ENCODE measurements around the gene OR8B4.
"Not testable (repeated sequence)": the region's sequence is repeated elsewhere in the genome, so short reads cannot be mapped to it uniquely, and the experiment has no call there.

Gene OR8B4

DNA sequence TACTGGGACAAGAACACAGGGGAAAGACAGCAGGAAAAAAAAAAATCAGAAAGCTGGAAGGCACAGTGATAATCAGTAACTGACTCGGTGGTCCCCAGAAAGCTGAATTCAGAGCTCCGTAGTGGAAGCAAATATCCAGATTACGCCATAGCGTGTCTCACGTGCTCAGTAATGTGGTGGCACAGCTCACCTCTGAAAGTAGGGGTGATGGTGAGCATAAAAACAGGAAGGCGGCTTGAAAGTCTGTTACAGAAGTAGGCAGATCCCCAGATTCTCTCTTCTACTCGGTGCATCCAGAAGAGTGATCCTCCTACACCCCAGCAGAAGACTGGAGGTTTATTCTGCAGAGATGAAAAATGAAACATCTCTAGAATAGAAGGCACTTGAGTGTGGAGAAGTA is 14.8 kb downstream of the OR8B4 start:
- no peak for DNase-seq (ENCODE audit: low read depth in 2 of 3, low spot score in 1 of 3)

DNA sequence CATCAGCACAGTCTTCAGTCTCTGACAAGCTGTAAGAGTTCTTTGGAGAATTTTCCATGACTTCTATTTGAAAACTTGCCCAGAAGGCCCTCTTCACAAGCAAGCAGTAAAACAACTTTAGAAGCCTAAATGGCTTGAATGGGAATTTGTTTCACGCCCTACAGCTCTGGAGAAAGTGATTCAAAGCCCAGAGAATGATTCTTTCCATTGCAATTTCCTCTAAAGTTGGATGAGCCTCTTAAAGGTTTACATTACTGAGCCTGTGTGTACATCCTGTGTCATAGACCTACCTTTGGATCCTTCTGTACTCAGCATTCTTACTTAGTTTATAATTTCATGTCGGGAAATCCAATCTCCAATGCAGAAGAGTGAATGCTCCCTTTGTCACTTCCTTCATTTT is 19.1 kb downstream of the OR8B4 start:
- DNase-seq (ENCODE audit: low read depth in 2 of 3, low spot score in 1 of 3) = no peak

DNA sequence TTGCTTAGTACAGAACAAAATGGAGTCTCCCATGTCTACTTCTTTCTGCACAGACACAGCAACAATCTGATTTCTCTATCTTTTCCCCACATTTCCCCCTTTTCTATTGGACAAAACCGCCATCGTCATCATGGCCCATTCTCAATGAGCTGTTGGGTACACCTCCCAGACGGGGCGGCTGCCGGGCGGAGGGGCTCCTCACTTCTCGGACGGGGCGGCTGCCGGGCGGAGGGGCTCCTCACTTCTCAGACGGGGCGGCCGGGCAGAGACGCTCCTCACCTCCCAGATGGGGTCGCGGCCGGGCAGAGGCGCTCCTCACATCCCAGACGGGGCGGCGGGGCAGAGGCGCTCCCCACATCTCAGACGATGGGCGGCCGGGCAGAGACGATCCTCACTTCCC is 21.5 kb downstream of the OR8B4 start:
- DNase-seq (ENCODE audit: low read depth in 2 of 3, low spot score in 1 of 3) = not testable (repeated sequence)

DNA sequence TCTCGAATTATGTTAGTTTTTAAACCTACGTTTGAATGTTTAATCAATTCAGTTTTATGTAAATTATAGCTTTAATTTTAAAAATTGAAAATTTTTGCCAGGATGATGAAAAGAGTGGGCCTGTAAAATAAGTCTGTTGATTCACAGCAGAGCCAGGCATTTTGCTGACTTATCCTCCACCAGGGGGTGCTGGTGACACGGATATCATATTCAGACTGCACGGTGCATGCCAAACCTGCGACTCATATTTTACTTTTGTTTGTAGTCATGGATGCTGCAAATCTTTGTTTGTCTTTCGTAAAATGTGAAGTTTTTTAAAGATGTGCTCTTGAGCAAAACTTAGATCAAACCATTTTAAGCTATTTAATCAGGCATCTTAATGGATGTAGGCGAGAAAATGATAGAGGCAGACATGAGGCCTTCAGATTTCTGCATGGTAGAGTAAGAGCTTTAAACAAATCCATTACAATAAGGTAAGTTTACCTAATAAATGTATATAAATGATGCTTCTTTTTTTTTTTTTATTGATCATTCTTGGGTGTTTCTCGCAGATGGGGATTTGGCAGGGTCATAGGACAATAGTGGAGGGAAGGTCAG is 22.2 kb downstream of the OR8B4 start:
- peak; percentile 29 to 55 (median 36) for DNase-seq (ENCODE audit: low read depth in 2 of 3, low spot score in 1 of 3)

DNA sequence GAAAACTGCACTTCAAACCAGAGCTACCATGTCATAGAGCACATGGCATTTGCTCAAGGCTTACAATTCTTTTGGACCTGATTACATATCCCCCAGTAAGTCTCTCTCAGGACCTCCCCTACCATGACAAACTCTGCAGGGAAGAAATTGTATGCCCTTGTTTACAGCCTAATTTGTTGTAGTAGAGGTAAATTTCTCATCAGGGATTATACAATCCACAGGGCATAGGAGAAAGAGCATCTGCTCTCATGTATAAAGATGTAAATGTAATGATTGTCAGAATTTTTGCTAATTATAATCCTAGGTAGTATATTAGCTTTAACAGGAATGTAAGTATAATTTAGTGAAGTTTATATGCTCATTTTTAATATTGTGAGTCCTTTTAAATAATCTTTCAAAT is 25.7 kb downstream of the OR8B4 start, which contains the start of gene OR8B3:
Gene OR8B3 (minus strand): TSS at position 101 of the 400 bp plus-strand sequence. CDS start 1,673 bp downstream, outside the sequence.
- no peak for DNase-seq (ENCODE audit: low read depth in 2 of 3, low spot score in 1 of 3)

DNA sequence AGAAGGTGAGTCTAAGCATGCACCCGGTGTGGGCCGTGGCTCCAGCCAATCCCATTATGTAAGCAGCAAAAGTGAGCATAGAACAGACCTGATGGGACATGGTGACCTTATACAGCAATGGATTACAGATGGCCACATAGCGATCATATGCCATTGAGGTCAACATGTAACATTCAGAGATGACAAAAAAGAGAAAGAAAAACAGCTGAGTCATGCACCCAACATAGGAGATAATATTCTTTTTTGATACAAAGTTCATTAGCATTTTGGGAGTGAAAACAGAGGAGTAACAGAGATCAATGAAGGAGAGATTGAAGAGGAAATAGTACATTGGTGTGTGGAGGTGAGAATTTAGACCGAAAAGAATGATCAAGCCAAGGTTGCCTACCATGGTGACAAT is 27.8 kb downstream of the OR8B4 start:
- DNase-seq (ENCODE audit: low read depth in 2 of 3, low spot score in 1 of 3) = not testable (repeated sequence)

DNA sequence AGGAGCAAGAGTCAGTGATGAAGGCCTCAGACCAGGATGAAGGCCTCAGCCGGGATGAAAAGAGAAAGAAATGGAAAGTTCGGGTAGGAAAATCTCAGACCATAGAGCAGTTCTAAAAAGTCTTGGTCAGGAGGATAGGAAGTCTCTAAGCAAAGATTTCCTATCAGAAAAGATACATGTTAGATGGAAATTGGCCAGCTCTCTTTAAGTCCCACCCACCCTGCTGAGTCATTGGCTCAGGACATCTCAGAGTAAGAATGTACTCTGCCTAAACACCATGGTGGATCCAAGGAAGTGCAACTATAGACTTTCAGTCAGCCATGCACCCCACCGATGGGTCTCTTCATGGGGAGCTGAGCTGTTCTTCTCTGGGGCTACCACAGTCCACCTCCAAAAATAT is 30.3 kb downstream of the OR8B4 start:
- no peak for DNase-seq (ENCODE audit: low read depth in 2 of 3, low spot score in 1 of 3)

DNA sequence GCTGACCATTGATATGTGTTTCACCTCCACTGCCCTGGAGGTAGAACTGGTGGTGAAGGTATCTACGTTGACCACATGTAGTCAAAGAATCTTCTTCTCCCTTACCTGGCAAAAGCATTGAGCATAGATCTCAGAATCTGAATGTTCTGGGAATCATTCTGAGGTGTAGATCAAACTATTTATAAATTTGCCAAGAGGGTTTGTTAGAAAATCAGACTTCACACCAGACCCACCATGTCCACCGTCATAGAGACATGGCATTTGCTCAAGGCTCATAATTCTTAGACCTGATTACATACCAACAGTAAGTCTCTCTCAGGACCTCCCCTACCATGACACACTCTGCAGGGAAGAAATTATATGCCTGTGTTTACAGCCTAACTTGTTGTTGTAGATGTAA is 40.3 kb downstream of the OR8B4 start, which contains the start of gene OR8B2:
Gene OR8B2 (minus strand): TSS at position 101 of the 400 bp plus-strand sequence. CDS start 1,156 bp downstream, outside the sequence.
- DNase-seq (ENCODE audit: low read depth in 2 of 3, low spot score in 1 of 3) = no peak

DNA sequence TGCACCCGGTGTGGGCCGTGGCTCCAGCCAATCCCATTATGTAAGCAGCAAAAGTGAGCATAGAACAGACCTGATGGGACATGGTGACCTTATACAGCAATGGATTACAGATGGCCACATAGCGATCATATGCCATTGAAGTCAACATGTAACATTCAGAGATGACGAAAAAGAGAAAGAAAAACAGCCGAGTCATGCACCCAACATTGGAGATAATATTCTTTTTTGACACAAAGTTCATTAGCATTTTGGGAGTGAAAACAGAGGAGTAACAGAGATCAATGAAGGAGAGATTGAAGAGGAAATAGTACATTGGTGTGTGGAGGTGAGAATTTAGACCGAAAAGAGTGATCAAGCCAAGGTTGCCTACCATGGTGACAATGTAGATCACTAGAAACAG is 41.8 kb downstream of the OR8B4 start:
- DNase-seq (ENCODE audit: low read depth in 2 of 3, low spot score in 1 of 3) = not testable (repeated sequence)

DNA sequence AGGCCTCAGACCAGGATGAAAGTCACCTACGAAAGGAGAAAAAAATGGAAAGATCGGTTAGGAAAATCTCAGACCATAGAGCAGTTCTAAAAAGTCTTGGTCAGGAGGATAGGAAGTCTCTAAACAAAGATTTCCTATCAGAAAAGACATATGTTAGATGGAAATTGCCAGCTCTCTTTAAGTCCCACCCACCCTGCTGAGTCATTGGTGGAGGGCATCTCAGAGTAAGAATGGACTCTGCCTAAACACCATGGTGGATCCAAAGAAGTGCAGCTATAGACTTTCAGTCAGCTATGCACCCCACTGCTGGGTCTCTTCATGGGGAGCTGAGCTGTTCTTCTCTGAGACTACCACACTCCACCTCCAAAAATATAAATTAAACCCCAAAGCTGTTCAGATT is 44.1 kb downstream of the OR8B4 start:
- DNase-seq (ENCODE audit: low read depth in 2 of 3, low spot score in 1 of 3) = no peak

DNA sequence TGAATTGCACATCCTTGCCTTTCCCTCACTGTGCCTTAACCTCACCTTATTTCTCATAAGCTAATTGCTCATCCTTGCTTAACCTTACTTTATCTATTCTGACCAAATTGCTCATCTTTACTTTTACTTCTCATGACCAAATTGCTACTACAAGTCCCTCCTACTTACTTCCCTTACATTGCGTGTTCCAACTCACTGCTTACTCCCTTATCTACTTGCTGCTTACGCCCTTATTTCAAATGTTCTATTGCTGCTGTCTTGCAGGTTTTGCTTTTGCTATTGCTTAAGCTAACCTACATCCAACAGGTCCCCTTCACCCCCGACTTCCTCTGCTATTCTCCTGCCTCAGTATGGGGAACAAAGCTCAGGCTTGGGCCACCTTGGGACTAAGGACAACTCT is 48.4 kb downstream of the OR8B4 start:
- no peak for DNase-seq (ENCODE audit: low read depth in 2 of 3, low spot score in 1 of 3)

All from stimulated activated CD4-positive, alpha-beta T cell treated with anti-CD3 and anti-CD28 coated beads, Interleukin-12 subunit alpha, Interleukin-12 subunit beta, amount 100 ng/mL, for 48 hours (primary cell).